ENCODE data around the gene SLK. TPM values are rescaled to one million over a fixed set of nuclear protein-coding genes. Genes with fewer than 3 reads are reported as not detected.
A peak's percentile ranks its signal among the peaks of the same experiment; 100 is the strongest.

SLK gene
- total and polyA plus RNA-seq, 2 of the 13 experiments (the other 11 are each of a cell fraction or from before 2014, with no cell fraction given): 3.4 to 22.8 TPM

GRCh38 chr10:103918053-103918846 is 48.7 kb upstream of the SLK start, which contains the start of gene STN1 (continued):
- TF ChIP-seq MTERF4 (CRISPR knock-in tag; IDR thresholded peaks at IDR 0.05) (no peak), PAXIP1 (CRISPR knock-in tag; conservative IDR thresholded peaks at IDR 0.05) (peak; percentile 94), DMAP1 (CRISPR knock-in tag; IDR thresholded peaks at IDR 0.05) (no peak; the same call in 1 of the 2 replicates), SALL2 (CRISPR knock-in tag; IDR thresholded peaks at IDR 0.05) (peak; percentile 78; the same call in 1 of the 2 replicates), SCMH1 (CRISPR knock-in tag; IDR thresholded peaks at IDR 0.05; ENCODE audit: borderline replicate concordance) (no peak), MIER3 (CRISPR knock-in tag; IDR thresholded peaks at IDR 0.05; ENCODE audit: borderline replicate concordance) (peak; percentile 19; the same call in 1 of the 2 replicates), RFX3 (CRISPR knock-in tag; IDR thresholded peaks at IDR 0.05) (no peak), ZNF781 (CRISPR knock-in tag; IDR thresholded peaks at IDR 0.05; ENCODE audit: borderline replicate concordance, not compliant biosample characterization) (no peak), ZNF510 (CRISPR knock-in tag; IDR thresholded peaks at IDR 0.05; ENCODE audit: low read depth) (no peak), AGO1 (IDR thresholded peaks at IDR 0.05; ENCODE audit: low read depth, low read length, poor library complexity, severe bottlenecking) (no peak), ATF6 (CRISPR knock-in tag; conservative IDR thresholded peaks at IDR 0.05) (0 out of 2 replicates have a peak, but pooled peaks have one; percentile 60), ERF (CRISPR knock-in tag; IDR thresholded peaks at IDR 0.05) (0 out of 2 replicates have a peak, but pooled peaks have one; percentile 4), EED (CRISPR knock-in tag; IDR thresholded peaks at IDR 0.05) (0 out of 2 replicates have a peak, but pooled peaks have one; percentile 32), CCDC6 (CRISPR knock-in tag; IDR thresholded peaks at IDR 0.05) (no peak; the same call in none of the 2 replicates), HNRNPLL (IDR thresholded peaks at IDR 0.05; ENCODE audit: low read depth, low read length, poor library complexity, severe bottlenecking) (peak; percentile 43), MTF1 (CRISPR knock-in tag; IDR thresholded peaks at IDR 0.05) (no peak), ATF4 (CRISPR knock-in tag; IDR thresholded peaks at IDR 0.05) (no peak), ZNF343 (CRISPR knock-in tag; IDR thresholded peaks at IDR 0.05) (no peak), ZNF549 (CRISPR knock-in tag; IDR thresholded peaks at IDR 0.05) (no peak), SMC3 (IDR thresholded peaks at IDR 0.05; ENCODE audit: low read length) (no peak)

Measured in HepG2 (cell line).